PFSK-1 (cell line): ENCODE data around the gene MRPL19.

Experiments used
- FOXP2 ChIP-seq: optimal IDR thresholded peaks from 2 replicates; pipeline ENCODE3; 2011; ENCODE audit warnings: borderline replicate concordance, control low read depth, inconsistent platforms; ENCODE audit not compliant: insufficient read depth; ENCODE audit errors: extremely low read length, extremely low read depth
- POLR2AphosphoS5 ChIP-seq: IDR thresholded peaks from 2 replicates; pipeline ENCODE4 v1.6.1; 2012; ENCODE audit warnings: low read depth, mild to moderate bottlenecking, control low read depth, low read length, moderate library complexity

- TF ChIP-seq POLR2AphosphoS5 (no peak), FOXP2 (no peak)
Measured at GRCh38 chr2:75675908-75676307, 29.3 kb downstream of the MRPL19 start.
